BLaER1 (cell line): Measurements from ENCODE around the gene BNIP5.
A peak's percentile ranks its signal among the peaks of the same experiment; 100 is the strongest.

Source experiments
- H3K27ac ChIP-seq: shearing (Covaris generic); formaldehyde crosslinking; 2 replicates; pipeline ENCODE4 v1.8.1; 2022
- H3K27me3 ChIP-seq: shearing (Covaris generic); formaldehyde crosslinking; 2 replicates; pipeline ENCODE4 v1.8.1; 2022
- H3K36me3 ChIP-seq: shearing (Covaris generic); formaldehyde crosslinking; 2 replicates; pipeline ENCODE4 v1.8.1; 2022
- H3K4me1 ChIP-seq: shearing (Covaris generic); formaldehyde crosslinking; 2 replicates; pipeline ENCODE4 v1.8.1; 2022
- H3K4me2 ChIP-seq: shearing (Covaris generic); formaldehyde crosslinking; 2 replicates; pipeline ENCODE4 v1.8.1; 2022
- H3K4me3 ChIP-seq: shearing (Covaris generic); formaldehyde crosslinking; 2 replicates; pipeline ENCODE4 v1.8.1; 2022
- H3K9ac ChIP-seq: shearing (Covaris generic); formaldehyde crosslinking; 2 replicates; pipeline ENCODE4 v1.8.1; 2022
- H3K9me3 ChIP-seq: shearing (Covaris generic); formaldehyde crosslinking; 2 replicates; pipeline ENCODE4 v1.8.1; 2022
- H4K20me1 ChIP-seq: shearing (Covaris generic); formaldehyde crosslinking; 2 replicates; pipeline ENCODE4 v1.8.1; 2022
- Cebpa-rat ChIP-seq: shearing (Covaris generic); IDR thresholded peaks from 2 replicates; pipeline ENCODE4 v1.8.1; 2022

The BNIP5 gene

DNA sequence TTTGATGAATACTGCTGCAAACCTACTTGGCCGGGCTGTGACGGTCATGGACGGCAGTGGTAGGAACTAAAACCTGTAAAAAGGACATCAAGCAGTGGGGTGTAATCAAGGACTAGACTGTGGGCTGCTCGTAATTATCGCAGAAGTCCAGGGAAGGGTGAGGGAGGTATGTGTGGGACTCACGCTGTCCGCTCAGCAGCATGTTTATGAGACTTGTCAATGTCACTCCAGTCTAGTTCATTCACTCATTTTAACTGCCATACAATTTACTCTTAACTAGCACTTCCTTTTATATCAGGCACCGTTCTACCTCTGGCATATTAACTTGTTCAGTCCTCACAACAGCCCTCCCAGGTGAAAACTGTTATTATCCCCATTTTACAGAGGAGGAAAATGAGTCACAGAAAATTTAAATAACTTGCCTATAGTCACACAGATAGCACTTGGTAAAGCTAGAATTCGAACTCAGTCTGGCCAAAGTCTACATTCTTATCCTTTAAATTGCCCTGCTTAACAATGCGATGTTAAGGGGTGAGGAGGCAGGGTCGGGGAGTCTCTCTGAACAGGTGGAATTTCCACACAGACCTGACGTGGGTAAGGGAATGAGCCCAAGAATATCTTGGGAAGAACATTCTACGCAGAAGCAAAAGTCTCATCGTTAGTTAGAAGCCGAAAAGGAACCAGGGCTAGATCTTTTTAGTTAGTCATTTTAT, 62.7 kb downstream of the BNIP5 start:
- H3K27me3 ChIP-seq: no peaks in the 10 kb centered on the region
- H3K9ac ChIP-seq: no peak overlapping the region
- no peak overlapping the region for H3K4me3 ChIP-seq
- peaks cover 11% of the 10 kb centered on the region for H3K4me1 ChIP-seq
- no peaks in the 10 kb centered on the region for H4K20me1 ChIP-seq
- TF ChIP-seq Cebpa-rat: no peak
- no peak overlapping the region for H3K27ac ChIP-seq
- no peaks in the 10 kb centered on the region for H3K36me3 ChIP-seq
- no peak overlapping the region for H3K4me2 ChIP-seq
- H3K9me3 ChIP-seq: no peaks in the 10 kb centered on the region

DNA sequence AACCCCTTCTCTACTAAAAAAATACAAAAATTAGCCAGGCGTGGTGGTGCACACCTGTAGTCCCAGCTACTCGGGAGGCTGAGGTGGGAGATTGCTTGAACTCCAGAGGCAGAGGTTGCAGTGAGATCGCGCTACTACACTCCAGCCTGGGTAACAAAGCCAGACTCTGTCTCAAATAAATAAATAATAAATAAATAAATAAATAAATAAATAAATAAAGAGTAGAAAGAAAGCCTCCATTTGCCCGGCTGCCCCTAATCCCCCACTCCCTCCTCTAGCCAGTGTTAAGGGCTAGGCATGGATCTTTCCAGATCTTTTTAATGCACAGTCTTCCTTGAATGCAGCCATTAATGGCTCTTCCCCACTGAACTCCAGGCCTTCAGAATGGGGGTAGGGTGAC, 63.6 kb downstream of the BNIP5 start:
- TF ChIP-seq Cebpa-rat: no peak
- Histone ChIP-seq H3K4me1 (peaks cover 11% of the 10 kb centered on the region), H3K4me2 (no peak overlapping the region), H3K9ac (no peak overlapping the region), H3K9me3 (no peaks in the 10 kb centered on the region), H4K20me1 (no peaks in the 10 kb centered on the region), H3K27ac (no peak overlapping the region), H3K4me3 (no peak overlapping the region), H3K36me3 (no peaks in the 10 kb centered on the region), H3K27me3 (no peaks in the 10 kb centered on the region)

DNA sequence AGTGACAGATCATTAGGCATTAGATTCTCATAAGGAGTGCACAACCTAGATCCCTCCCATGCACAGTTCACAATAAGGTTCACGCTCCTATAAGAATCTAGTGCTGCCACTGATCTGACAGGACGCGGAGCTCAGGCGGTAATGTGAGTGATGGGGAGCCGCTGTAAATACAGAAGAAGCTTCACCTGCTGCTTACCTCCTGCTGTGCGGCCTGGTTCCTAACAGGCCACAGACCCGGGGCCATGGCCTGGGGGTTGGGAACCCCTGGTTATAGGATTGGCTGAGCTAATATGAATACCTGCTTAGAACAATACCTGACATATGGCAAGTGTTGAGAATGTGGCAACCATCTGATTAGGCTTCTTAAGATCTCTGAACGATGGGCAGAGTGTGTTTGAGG, 64.5 kb downstream of the BNIP5 start:
- H3K27me3 ChIP-seq: no peaks in the 10 kb centered on the region
- H3K9me3 ChIP-seq: no peaks in the 10 kb centered on the region
- no peak overlapping the region for H3K27ac ChIP-seq
- no peak overlapping the region for H3K4me2 ChIP-seq
- H3K4me1 ChIP-seq: peaks cover 11% of the 10 kb centered on the region
- no peak overlapping the region for H3K4me3 ChIP-seq
- TF ChIP-seq Cebpa-rat: no peak
- no peak overlapping the region for H3K9ac ChIP-seq
- no peaks in the 10 kb centered on the region for H3K36me3 ChIP-seq
- no peaks in the 10 kb centered on the region for H4K20me1 ChIP-seq

DNA sequence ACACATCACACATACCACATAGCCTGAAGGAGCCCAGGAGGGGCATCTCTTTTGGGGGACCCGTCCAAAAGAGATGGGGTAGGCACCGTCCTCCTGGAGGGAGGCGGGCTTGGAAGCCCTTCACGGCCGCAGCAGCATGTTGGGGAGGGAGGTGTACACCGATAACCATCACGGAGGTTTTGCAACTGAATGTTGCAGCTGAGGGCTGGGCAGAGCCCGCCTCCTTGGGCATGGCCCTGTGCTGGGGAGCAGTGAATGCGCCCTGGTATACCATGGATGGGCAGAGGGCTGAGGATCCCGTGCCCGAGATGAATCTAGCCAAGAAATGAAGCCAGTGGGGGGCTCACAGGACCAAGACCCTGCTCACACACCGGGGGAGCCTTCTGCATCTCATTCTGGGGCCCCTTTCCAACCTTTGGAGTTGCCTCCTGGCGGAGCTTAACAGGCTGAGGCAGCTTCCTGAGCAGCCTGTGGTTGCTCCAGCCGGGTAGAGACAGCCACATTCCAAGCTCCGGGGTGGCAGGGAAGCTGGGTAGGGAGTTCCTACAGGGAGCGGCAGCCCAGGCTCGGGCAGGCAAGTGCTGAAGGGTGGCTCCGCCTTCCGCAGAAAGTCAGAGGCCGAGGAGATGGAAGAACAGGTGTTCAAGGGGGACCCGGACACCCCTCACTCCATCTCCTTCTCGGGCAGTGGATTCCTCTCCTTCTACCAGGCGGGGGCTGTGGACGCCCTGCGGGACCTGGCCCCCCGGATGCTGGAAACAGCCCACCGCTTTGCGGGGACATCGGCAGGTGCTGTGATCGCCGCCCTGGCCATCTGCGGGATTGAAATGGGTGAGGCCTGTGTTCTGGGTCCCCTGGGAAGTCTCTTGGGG, 66.6 kb downstream of the BNIP5 start, which contains the start of gene PNPLA1:
Gene PNPLA1, plus strand, starts transcription at position 227 of the 872 bp plus-strand sequence. Its CDS starts 400 bp downstream, at position 627.
- H3K27ac ChIP-seq: no peak within 1 kb of the TSS
- no peak within 1 kb of the TSS for H3K9ac ChIP-seq
- no peaks in the 10 kb centered on the region for H3K36me3 ChIP-seq
- peaks cover 14% of the 10 kb centered on the region for H3K9me3 ChIP-seq
- no peaks in the 10 kb centered on the region for H4K20me1 ChIP-seq
- peaks cover 11% of the 10 kb centered on the region for H3K4me1 ChIP-seq
- no peaks in the 10 kb centered on the region for H3K27me3 ChIP-seq
- TF ChIP-seq Cebpa-rat: no peak
- no peak within 1 kb of the TSS for H3K4me3 ChIP-seq
- peak within 1 kb of the TSS; percentile 39 for H3K4me2 ChIP-seq

DNA sequence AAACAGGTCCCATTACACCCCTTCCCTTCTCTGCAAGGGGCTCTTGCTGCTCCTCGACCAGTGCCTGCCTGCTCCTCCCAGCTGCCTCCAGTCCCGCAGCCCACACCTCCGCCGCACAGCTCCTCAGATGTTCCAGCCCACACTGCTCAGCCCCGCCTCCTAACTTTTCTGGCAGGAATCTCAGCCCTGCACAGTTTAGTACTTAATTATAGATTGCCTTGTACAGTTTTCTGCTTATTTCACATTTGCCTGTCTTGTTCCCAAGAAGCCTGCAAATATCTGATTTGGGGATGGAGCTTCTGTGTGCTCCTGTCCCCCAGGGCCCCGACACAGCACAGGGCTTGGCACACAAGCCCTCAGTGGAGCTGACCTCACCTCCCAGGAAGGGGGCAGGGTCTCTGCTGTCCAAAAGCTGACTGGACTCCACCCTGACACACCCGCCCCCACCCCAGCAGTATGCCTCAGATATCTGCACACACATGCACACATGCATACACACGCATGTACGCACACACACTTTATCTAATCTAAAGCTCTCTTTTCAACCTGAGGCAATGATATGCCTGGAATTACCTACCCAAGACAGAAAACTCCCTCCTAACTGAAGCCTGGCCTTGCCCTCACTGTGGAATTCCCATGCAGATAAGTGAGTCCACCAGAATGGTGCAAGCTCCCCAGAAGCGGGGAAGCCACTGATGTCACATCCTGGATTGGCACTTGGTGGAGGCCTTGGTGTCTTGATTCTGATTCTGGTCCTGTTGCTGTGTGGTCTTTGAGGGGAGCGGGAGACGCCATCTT, 68.0 kb downstream of the BNIP5 start:
- Histone ChIP-seq H3K9ac (no peak overlapping the region), H3K4me3 (no peak overlapping the region), H3K4me2 (no peak overlapping the region), H3K27me3 (no peaks in the 10 kb centered on the region), H3K36me3 (no peaks in the 10 kb centered on the region), H3K27ac (no peak overlapping the region), H3K9me3 (peaks cover 14% of the 10 kb centered on the region), H4K20me1 (no peaks in the 10 kb centered on the region), H3K4me1 (peaks cover 11% of the 10 kb centered on the region)
- no peak for TF ChIP-seq Cebpa-rat

DNA sequence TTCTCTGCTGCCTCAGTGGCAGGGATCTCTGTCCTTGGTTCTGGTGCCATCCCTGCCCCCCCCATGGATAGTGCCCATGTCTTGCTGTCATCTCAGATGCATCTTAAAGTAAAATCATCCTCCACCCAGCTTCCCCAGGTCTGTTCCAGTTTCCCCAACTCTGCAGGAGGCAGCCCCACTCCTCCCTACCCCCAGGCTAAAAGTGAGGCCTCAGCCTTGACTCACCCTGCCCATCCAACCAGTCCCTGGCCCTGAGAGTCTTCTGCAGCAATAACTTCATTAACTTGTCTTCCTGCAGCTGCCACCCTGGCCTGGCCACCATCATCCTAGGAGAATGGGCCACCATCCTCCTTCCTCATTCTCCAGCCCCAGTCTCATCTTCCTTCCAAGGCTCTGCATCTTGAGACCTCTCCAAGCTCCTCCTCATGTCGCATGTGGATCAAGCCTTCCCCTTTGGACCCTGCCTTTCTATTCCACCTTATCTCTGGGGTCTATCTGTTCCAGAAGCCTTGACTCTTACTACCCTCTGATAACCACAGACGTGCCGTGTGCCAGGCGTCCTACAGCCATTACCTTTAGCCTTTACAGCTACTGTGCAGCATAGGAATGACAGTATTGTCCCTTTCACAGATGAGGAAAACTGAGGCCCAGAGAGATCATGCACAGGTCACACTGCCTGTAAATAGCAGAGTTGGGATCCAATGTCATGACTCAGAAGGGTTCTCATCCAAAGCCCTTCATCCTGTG, 68.8 kb downstream of the BNIP5 start:
- no peak for TF ChIP-seq Cebpa-rat
- Histone ChIP-seq H3K9me3 (peaks cover 14% of the 10 kb centered on the region), H3K36me3 (no peaks in the 10 kb centered on the region), H3K4me2 (no peak overlapping the region), H3K9ac (no peak overlapping the region), H3K4me3 (no peak overlapping the region), H4K20me1 (no peaks in the 10 kb centered on the region), H3K27ac (no peak overlapping the region), H3K4me1 (peaks cover 11% of the 10 kb centered on the region), H3K27me3 (no peaks in the 10 kb centered on the region)

DNA sequence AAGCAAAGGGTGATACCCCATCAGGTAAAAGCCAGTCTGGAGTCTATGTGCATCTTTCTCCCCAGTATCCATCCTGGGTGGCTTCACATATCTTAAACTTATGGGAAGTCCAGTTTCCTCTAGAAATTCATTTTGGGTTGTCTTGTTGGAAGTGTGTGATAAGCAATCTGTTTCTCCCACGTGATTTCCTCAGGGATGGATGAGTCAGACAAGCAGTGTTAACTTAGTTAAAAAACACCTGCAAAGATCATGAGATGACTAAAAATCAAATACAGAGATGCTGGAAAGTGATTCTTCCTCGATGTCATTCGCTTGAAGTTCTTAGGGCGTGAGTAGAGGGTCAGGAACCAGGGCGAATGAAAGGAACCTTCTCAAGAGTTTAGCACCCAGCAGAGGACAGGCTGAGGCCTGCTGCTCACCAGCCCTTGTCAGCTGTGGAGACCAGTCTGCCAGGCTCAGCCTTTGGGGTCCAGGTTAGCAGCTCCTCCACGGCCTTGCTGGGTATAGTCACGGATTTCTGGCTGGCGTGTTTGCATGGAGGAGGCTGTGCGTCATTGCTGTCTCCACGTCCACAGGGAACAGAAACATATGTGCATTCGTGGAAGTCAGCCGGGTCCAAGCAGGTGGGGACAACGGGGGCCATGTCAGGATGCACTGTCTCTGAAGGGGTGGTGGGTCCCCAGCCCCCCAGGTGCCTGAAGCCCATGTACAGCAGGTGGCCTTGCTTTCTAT, 69.6 kb downstream of the BNIP5 start:
- H3K36me3 ChIP-seq: no peaks in the 10 kb centered on the region
- H3K4me1 ChIP-seq: peaks cover 11% of the 10 kb centered on the region
- H3K4me2 ChIP-seq: no peak overlapping the region
- H3K27me3 ChIP-seq: no peaks in the 10 kb centered on the region
- H3K4me3 ChIP-seq: no peak overlapping the region
- no peak overlapping the region for H3K27ac ChIP-seq
- H3K9ac ChIP-seq: no peak overlapping the region
- peaks cover 14% of the 10 kb centered on the region for H3K9me3 ChIP-seq
- no peak for TF ChIP-seq Cebpa-rat
- H4K20me1 ChIP-seq: no peaks in the 10 kb centered on the region
